Sciatic nerve (tissue), 2 donors: Measurements from ENCODE around the gene NLGN1. TPM values are rescaled to one million over a fixed set of nuclear protein-coding genes. Genes with fewer than 3 reads are reported as not detected.
"Not testable (repeated sequence)": the region's sequence is repeated elsewhere in the genome, so short reads cannot be mapped to it uniquely, and the experiment has no call there.

Experiments
- ATAC-seq: fragments of 200-7000 bp; cut with Tn5 transposase; one replicate; pipeline ENCODE4 v1.9.1; 2020; ENCODE audit warnings: mild to moderate bottlenecking, moderate library complexity
- DNase-seq: peaks from one replicate; pipeline ENCODE4 v3.0.0-alpha.2; 2020; ENCODE audit warnings: low spot score
- intact Hi-C: fragments of 100-400 bp; cut with DNase I; formaldehyde crosslinking; loops from one replicate; pipeline ENCODE4 v1.14.2; 2022
- total RNA-seq: library from RNA; stranded (reverse); fragmentation: NEBNext Ultra II Directional; extraction: Animal tissue kit (Norgen Biotek cat#: 25700); gene quantifications from one replicate; pipeline ENCODE4 v1.2.1, GENCODE V29; 2021
- donor health status: DM: no; HTN: no; CAD: no.
- donor health status: DM: no; HTN: no; CAD: no.

NLGN1 gene
- total RNA-seq, 1 donor from 2014 or later: 26.0 TPM

GRCh38 chr3:173545590-173545989 is 148.0 kb downstream of the NLGN1 start:
- ATAC-seq, intact Hi-C loops, DNase-seq: not testable (repeated sequence)

- intact Hi-C loops: no loop called here
- ATAC-seq: no peak
- no peak for DNase-seq
These were observed 149.5 kb downstream of the NLGN1 start for GRCh38 chr3:173547070-173547469.

GRCh38 chr3:173548261-173548660 is 150.7 kb downstream of the NLGN1 start:
- ATAC-seq: no peak
- intact Hi-C loops: no loop called here
- DNase-seq: no peak

- intact Hi-C loops: no loop called here
These were observed 155.0 kb downstream of the NLGN1 start for GRCh38 chr3:173552526-173552925.

GRCh38 chr3:173553635-173554280 is 156.2 kb downstream of the NLGN1 start:
- intact Hi-C loops: no loop called here
- peak; percentile 51 for ATAC-seq
- DNase-seq: no peak

More at GRCh38 chr3:173552526-173552925, 155.0 kb downstream of the NLGN1 start:
- ATAC-seq (no peak), DNase-seq (no peak)

- DNase-seq (no peak), ATAC-seq (no peak)
- intact Hi-C loops: no loop called here
These were observed 159.0 kb downstream of the NLGN1 start for GRCh38 chr3:173556546-173556945.

GRCh38 chr3:173567997-173568396 is 170.5 kb downstream of the NLGN1 start:
- intact Hi-C loops: no loop called here
- DNase-seq (no peak), ATAC-seq (no peak)

GRCh38 chr3:173568623-173569022 is 171.1 kb downstream of the NLGN1 start:
- ATAC-seq (no peak), DNase-seq (no peak)
- intact Hi-C loops: no loop called here

- DNase-seq (no peak), ATAC-seq (no peak)
- intact Hi-C loops: no loop called here
These were observed 186.0 kb downstream of the NLGN1 start for GRCh38 chr3:173583496-173583895.

- ATAC-seq: peak; percentile 67
- intact Hi-C loops: no loop called here
- DNase-seq: no peak
These were observed 186.7 kb downstream of the NLGN1 start for GRCh38 chr3:173584093-173584837.

- ATAC-seq: peak; percentile 91
- intact Hi-C loops: no loop called here
- peak; percentile 65 for DNase-seq
These were observed 187.6 kb downstream of the NLGN1 start for GRCh38 chr3:173584838-173585831.

- intact Hi-C loops: no loop called here
- ATAC-seq: no peak
These were observed 188.6 kb downstream of the NLGN1 start for GRCh38 chr3:173586166-173586565.

GRCh38 chr3:173587055-173587454 is 189.5 kb downstream of the NLGN1 start:
- DNase-seq (no peak), ATAC-seq (no peak)
- intact Hi-C loops: no loop called here

More at GRCh38 chr3:173586166-173586565, 188.6 kb downstream of the NLGN1 start:
- DNase-seq: no peak

- intact Hi-C loops: no loop called here
- DNase-seq (no peak), ATAC-seq (no peak)
These were observed 191.0 kb downstream of the NLGN1 start for GRCh38 chr3:173588556-173588955.

- intact Hi-C loops: no loop called here
- no peak for ATAC-seq
- DNase-seq: no peak
These were observed 191.6 kb downstream of the NLGN1 start for GRCh38 chr3:173589116-173589515.

GRCh38 chr3:173591401-173591800 is 193.9 kb downstream of the NLGN1 start:
- intact Hi-C loops: no loop called here
- DNase-seq: no peak
- ATAC-seq: no peak

- ATAC-seq, DNase-seq, intact Hi-C loops: not testable (repeated sequence)
These were observed 197.3 kb downstream of the NLGN1 start for GRCh38 chr3:173594881-173595280.

GRCh38 chr3:173599673-173600072 is 202.1 kb downstream of the NLGN1 start:
- no peak for DNase-seq
- no peak for ATAC-seq

GRCh38 chr3:173614522-173614921 is 217.0 kb downstream of the NLGN1 start:
- DNase-seq: no peak
- no peak for ATAC-seq
- intact Hi-C loops: no loop called here

More at GRCh38 chr3:173599673-173600072, 202.1 kb downstream of the NLGN1 start:
- intact Hi-C loops: no loop called here
